Measurements from ENCODE around the gene TRAF7.

The TRAF7 gene

GRCh38 chr16:2174396-2175131 is 19.0 kb downstream of the TRAF7 start:
- H3K36me3 ChIP-seq (ENCODE audit: insufficient read depth, low read length): peaks cover 74% of the 10 kb centered on the region
- no peak overlapping the region for H2AFZ ChIP-seq (ENCODE audit: low read depth, low read length)
- H3K4me1 ChIP-seq (ENCODE audit: insufficient read depth, low read length): no peaks in the 10 kb centered on the region

GRCh38 chr16:2175454-2175853 is 19.9 kb downstream of the TRAF7 start:
- H3K36me3 ChIP-seq (ENCODE audit: insufficient read depth, low read length): peaks cover 65% of the 10 kb centered on the region

More at GRCh38 chr16:2174396-2175131, 19.0 kb downstream of the TRAF7 start:
- Histone ChIP-seq H3K27ac (ENCODE audit: low read length) (no peak overlapping the region), H3K79me2 (ENCODE audit: insufficient read depth, low read length) (no peaks in the 10 kb centered on the region), H3K27me3 (ENCODE audit: insufficient read depth, low read length, poor library complexity) (no peaks in the 10 kb centered on the region), H3K4me2 (ENCODE audit: insufficient read depth, low read length) (no peak overlapping the region), H3K9me3 (ENCODE audit: insufficient read depth, low read length, severe bottlenecking) (no peaks in the 10 kb centered on the region), H3K4me3 (ENCODE audit: low read depth in 1 of 2, low read length in 2 of 2) (no peak overlapping the region), H3K9ac (ENCODE audit: low read depth, low read length) (no peak overlapping the region), H4K20me1 (ENCODE audit: insufficient read depth, low read length) (0 out of 2 replicates have a peak, but pooled peaks cover 4% of the 10 kb centered on the region)
- no peak for TF ChIP-seq EZH2 (IDR thresholded peaks at IDR 0.05; ENCODE audit: borderline replicate concordance, low read depth, low read length, severe bottlenecking)
- no peak for TF ChIP-seq CTCF (IDR thresholded peaks at IDR 0.05; ENCODE audit: borderline replicate concordance, extremely low read depth, low read length, poor library complexity, severe bottlenecking)
- no peak for ATAC-seq (ENCODE audit: insufficient read depth, low read depth)
- DNase-seq: no peak

DNA sequence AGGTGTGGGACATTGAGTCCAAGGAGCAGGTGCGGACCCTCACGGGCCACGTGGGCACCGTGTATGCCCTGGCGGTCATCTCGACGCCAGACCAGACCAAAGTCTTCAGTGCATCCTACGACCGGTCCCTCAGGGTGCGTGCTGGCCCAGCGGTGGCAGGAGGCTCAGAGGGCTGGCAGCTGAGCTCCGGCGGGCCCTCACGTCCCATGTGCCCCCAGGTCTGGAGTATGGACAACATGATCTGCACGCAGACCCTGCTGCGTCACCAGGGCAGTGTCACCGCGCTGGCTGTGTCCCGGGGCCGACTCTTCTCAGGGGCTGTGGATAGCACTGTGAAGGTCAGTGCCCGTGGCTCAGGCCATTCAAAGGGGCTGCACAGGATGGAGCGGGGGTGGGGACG is 20.5 kb downstream of the TRAF7 start:
- Histone ChIP-seq H3K27me3 (ENCODE audit: insufficient read depth, low read length, poor library complexity) (no peaks in the 10 kb centered on the region), H2AFZ (ENCODE audit: low read depth, low read length) (no peak overlapping the region), H3K9ac (ENCODE audit: low read depth, low read length) (no peak overlapping the region), H3K79me2 (ENCODE audit: insufficient read depth, low read length) (no peaks in the 10 kb centered on the region), H3K27ac (ENCODE audit: low read length) (no peak overlapping the region), H3K9me3 (ENCODE audit: insufficient read depth, low read length, severe bottlenecking) (no peaks in the 10 kb centered on the region), H3K36me3 (ENCODE audit: insufficient read depth, low read length) (peaks cover 62% of the 10 kb centered on the region), H3K4me3 (ENCODE audit: low read depth in 1 of 2, low read length in 2 of 2) (no peak overlapping the region), H4K20me1 (ENCODE audit: insufficient read depth, low read length) (0 out of 2 replicates have a peak, but pooled peaks cover 4% of the 10 kb centered on the region), H3K4me2 (ENCODE audit: insufficient read depth, low read length) (no peak overlapping the region), H3K4me1 (ENCODE audit: insufficient read depth, low read length) (no peaks in the 10 kb centered on the region)
- ATAC-seq (ENCODE audit: insufficient read depth, low read depth) (no peak), DNase-seq (no peak)
- TF ChIP-seq EZH2 (IDR thresholded peaks at IDR 0.05; ENCODE audit: borderline replicate concordance, low read depth, low read length, severe bottlenecking): no peak
- no peak for TF ChIP-seq CTCF (IDR thresholded peaks at IDR 0.05; ENCODE audit: borderline replicate concordance, extremely low read depth, low read length, poor library complexity, severe bottlenecking)

More at GRCh38 chr16:2175454-2175853, 19.9 kb downstream of the TRAF7 start:
- Histone ChIP-seq H3K27ac (ENCODE audit: low read length) (no peak overlapping the region), H3K9ac (ENCODE audit: low read depth, low read length) (no peak overlapping the region), H3K79me2 (ENCODE audit: insufficient read depth, low read length) (no peaks in the 10 kb centered on the region), H2AFZ (ENCODE audit: low read depth, low read length) (no peak overlapping the region), H3K4me2 (ENCODE audit: insufficient read depth, low read length) (no peak overlapping the region), H3K4me1 (ENCODE audit: insufficient read depth, low read length) (no peaks in the 10 kb centered on the region), H4K20me1 (ENCODE audit: insufficient read depth, low read length) (0 out of 2 replicates have a peak, but pooled peaks cover 4% of the 10 kb centered on the region), H3K27me3 (ENCODE audit: insufficient read depth, low read length, poor library complexity) (no peaks in the 10 kb centered on the region), H3K9me3 (ENCODE audit: insufficient read depth, low read length, severe bottlenecking) (no peaks in the 10 kb centered on the region), H3K4me3 (ENCODE audit: low read depth in 1 of 2, low read length in 2 of 2) (no peak overlapping the region)
- no peak for DNase-seq
- ATAC-seq (ENCODE audit: insufficient read depth, low read depth): no peak
- TF ChIP-seq CTCF (IDR thresholded peaks at IDR 0.05; ENCODE audit: borderline replicate concordance, extremely low read depth, low read length, poor library complexity, severe bottlenecking): no peak
- no peak for TF ChIP-seq EZH2 (IDR thresholded peaks at IDR 0.05; ENCODE audit: borderline replicate concordance, low read depth, low read length, severe bottlenecking)

Measured in DND-41 (cell line).